Fibroblast of villous mesenchyme (primary cell): ENCODE results near the gene SLC17A4. TPM values are rescaled to one million over a fixed set of nuclear protein-coding genes. Genes with fewer than 3 reads are reported as not detected.

Source experiments
- DNase-seq: peaks from one replicate; pipeline ENCODE4 v3.0.0-alpha.2; 2010; ENCODE audit warnings: low read depth
- H3K4me3 ChIP-seq: 2 replicates; pipeline ENCODE4 v1.5.1; 2011; ENCODE audit warnings: low read depth, mild to moderate bottlenecking, low read length
- total RNA-seq: library from RNA; depleted of rRNA; stranded (reverse); fragments of >200 nt; gene quantifications from 2 replicates; pipeline ENCODE4 v1.2.3, GENCODE V29; 2012
- TF ChIP-seq, protein P1 (sequence below): IDR thresholded peaks from 2 replicates; pipeline ENCODE4 v1.5.1; 2012; ENCODE audit warnings: low read depth, mild to moderate bottlenecking, low read length; ENCODE audit not compliant: insufficient read depth

Gene SLC17A4
- total RNA-seq, 1 donor = not detected

DNA sequence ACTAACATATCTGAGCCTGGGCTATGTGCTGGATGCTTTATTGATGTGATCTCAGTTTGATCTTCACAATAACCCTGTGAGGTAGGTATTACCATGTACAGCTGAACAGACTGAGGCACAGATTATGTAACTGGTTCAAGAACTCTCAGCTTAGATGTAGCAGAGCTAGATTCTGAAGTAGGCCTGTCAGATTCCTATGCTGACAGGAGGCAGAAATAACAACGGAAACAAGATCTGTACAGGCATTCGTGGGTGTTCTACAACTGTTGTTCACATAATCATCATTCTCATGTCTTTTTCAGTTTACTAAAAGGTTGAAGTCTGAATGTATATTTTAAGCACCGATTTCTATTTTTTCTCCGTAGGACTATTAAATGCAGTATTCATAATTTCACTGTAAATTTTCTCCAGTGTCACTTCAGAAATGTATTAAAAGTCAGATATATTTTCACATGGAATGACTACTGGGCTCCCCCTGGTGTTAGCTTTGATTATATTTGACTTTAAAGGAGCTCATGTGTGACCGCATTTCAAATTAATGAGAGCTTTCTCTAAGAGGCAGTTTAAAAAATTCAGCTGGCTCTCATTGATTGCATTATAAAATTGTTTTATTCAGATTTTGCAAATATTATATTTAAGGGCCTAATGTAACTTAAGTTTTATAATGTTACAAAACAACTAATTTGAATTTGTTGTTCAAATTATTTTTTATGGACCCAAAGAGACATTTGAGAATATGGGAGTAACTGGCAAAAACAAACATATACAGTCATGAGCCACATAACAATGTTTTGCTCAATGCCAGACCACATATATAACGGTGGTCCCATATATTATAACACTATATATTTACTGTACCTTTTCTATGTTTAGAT, 36.4 kb upstream of the SLC17A4 start:
- peak; percentile 35 for DNase-seq

DNA sequence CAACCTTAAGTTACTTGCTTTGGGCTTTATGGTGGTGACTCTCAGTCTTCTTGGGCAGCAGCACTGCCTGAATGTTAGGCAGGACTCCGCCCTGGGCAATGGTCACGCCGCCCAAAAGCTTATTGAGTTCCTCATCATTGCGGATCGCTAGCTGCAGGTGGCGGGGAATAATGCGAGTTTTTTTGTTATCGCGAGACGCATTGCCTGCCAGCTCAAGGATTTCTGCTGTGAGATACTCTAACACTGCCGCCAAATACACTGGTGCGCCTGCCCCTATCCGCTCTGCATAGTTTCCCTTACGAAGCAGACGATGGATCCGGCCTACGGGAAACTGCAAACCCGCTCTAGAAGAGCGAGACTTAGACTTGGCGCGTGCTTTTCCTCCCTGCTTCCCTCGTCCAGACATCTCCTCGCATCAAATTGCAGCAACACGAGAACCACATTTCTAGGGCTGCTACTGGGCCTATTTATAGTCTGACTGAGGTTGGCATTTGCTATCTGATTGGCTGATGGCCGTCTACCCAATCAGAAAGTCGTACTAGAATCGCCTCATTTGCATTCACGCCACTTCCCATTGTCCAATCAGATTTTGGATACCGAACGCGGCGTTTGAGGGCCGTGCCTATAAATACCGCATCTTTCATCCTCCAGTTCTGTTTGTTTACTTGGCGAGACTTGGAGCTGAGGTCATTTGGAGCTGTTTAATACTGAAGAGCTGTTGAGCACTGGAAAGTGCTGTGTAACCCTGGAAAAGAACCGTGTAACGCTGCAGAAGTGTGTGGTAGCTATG, 28.2 kb upstream of the SLC17A4 start:
- TF ChIP-seq, protein P1, sequence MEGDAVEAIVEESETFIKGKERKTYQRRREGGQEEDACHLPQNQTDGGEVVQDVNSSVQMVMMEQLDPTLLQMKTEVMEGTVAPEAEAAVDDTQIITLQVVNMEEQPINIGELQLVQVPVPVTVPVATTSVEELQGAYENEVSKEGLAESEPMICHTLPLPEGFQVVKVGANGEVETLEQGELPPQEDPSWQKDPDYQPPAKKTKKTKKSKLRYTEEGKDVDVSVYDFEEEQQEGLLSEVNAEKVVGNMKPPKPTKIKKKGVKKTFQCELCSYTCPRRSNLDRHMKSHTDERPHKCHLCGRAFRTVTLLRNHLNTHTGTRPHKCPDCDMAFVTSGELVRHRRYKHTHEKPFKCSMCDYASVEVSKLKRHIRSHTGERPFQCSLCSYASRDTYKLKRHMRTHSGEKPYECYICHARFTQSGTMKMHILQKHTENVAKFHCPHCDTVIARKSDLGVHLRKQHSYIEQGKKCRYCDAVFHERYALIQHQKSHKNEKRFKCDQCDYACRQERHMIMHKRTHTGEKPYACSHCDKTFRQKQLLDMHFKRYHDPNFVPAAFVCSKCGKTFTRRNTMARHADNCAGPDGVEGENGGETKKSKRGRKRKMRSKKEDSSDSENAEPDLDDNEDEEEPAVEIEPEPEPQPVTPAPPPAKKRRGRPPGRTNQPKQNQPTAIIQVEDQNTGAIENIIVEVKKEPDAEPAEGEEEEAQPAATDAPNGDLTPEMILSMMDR = no peak
- no peak overlapping the region for H3K4me3 ChIP-seq
- no peak for DNase-seq

More for the DNA sequence above, 36.4 kb upstream of the SLC17A4 start:
- TF ChIP-seq, protein P1 = peak; percentile 57
- no peak overlapping the region for H3K4me3 ChIP-seq

DNA sequence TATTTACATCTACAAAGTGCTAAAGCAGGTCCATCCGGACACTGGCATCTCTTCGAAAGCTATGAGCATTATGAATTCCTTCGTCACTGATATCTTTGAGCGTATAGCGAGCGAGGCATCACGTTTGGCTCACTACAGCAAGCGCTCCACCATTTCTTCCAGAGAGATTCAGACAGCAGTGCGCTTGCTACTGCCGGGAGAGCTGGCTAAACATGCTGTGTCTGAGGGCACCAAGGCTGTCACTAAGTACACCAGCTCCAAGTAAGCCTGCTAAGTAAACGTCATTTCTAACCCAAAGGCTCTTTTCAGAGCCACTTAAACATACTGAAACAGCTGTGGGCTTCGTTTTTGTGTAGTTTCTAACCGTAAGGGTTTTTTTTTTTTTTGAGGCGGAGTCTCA, 27.5 kb upstream of the SLC17A4 start:
- TF ChIP-seq, protein P1 = no peak
- DNase-seq = no peak
- H3K4me3 ChIP-seq = no peak overlapping the region

DNA sequence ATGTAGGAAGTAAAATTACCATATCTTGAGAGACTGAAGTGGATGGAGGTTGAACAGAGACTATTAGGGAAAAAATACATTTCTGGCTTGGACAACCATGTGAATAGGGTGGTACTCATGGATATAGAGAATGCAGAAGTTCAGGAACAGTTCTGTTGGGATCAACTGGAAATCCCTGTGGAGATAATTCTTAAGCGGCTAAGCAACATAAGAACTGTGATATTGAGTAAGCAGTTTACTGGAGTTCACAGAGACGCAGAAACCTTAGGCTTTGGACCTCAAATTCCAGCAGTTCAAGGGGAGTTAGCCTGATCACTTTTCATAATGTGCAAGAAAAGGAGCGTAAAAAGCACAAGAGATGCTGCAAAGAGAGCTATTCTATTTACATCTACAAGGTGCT, 23.6 kb upstream of the SLC17A4 start:
- TF ChIP-seq, protein P1 = no peak
- DNase-seq = no peak
- H3K4me3 ChIP-seq = no peak overlapping the region

DNA sequence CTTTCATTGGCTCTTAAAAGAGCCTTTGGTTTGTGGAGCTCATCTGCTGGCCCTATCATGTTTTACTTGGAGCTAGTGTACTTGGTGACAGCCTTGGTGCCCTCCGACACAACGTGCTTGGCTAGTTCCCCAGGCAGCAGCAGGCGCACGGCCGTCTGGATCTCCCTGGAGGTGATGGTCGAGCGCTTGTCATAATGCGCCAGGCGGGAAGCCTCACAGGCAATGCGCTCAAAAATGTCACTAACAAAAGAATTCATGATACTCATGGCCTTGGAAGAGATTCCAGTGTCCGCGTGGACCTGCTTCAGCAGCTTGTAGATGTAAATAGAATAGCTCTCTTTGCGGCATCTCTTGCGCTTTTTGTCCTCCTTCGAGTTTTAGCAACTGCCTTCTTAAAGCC, 22.8 kb upstream of the SLC17A4 start:
- no peak overlapping the region for H3K4me3 ChIP-seq
- no peak for DNase-seq
- TF ChIP-seq, protein P1 = no peak

DNA sequence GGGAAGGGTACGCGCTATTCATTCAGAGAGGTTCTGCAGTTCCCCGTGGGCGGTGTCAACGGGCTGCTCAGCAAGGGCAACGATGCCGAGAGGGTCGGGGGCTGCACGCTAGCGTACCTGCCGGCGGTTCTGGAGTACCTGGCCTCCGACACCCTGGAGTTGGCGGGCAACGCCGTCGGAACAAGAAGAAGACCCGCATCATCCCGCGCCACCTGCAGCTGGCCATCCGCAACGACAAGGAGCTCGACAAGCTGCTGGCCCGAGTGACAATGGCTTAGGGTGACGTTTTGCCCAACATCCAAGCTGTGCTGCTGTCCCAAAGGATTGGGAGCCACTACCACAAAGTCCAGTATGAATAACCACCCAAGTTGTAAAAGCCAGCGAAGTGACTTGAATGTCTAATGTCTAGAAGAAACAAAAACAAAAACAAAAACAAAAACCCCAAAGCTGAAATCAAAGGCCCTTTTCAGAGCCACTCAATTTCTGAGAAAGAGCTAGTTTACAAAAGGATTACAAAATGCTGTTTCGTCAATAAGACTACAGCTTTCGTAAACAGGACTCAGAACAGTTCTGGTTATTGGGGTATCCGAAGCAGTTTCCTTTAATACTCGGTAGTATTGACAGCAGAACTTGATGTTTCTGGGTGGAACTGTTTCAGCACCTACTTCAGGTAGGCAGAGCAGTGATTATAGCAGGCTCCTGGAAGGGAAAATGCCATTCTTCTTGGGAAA, 21.9 kb upstream of the SLC17A4 start:
- TF ChIP-seq, protein P1 = no peak
- no peak overlapping the region for H3K4me3 ChIP-seq
- no peak for DNase-seq
